HG03159 (cell line): ENCODE measurements around the gene TRMU.

ENCODE experiments used
- ATAC-seq: cut with Tn5 transposase; IDR thresholded peaks from one replicate; pipeline ENCODE4 v1.9.1; 2021; ENCODE audit warnings: mild to moderate bottlenecking, moderate library complexity; ENCODE audit not compliant: unreplicated experiment

Gene TRMU

DNA sequence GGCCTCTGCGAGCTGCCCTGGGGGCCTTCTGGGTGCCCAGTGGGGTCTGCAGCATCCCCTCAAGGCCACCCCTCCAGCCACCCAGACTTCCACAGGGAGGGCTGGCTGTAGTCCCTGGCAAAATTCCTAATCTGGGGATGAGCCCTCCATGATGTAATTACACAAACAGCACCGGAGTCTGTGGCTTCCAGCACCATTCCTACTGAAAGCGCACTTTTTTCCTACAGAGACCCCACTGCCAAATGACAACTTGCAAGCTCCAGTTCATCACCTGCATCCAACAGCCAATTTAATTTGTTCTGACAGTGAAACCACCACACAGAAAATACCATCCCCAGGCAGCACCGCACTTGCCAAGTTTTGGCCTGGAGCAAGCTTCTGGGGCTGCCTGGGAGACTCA lies 70.4 kb downstream of the TRMU start:
- ATAC-seq, result no peak

DNA sequence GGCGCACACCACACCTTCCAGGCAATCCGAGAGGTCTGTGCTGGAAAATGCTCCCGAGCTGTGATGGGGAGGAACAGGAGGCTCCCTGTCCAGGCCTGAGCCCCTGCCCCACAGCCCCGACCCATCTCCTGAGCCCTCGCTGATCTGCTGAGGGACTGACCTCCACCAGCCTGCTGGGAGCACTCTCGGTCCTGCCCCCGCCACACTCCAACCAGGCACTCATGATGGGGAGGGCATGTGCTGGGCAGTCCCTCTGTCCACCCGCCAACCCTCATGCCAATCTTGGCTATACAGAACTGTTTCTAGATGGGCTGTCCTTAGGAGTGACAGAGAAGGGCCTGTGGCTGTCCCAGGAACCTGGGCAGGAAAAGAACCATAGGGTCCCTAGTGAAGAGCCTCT lies 70.8 kb downstream of the TRMU start:
- no peak for ATAC-seq

DNA sequence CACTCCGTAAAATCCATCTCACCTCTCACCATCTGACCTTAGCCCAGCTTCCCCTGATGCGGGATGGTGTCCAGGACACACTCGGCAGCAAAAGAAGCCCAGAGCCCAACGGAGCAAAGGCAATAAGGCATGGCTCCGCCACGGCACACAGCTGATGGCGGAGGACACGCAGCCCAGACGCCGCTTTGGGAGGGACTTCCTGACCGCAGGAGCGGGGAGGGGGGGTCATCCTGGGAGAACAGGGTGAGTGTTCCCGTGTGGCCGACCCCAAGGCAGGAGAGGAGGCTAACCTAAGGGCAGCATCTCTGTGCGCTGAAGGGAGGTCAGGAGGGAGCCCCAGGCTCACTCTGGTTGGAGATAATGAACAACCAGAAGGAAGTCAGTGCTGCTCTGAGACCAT lies 71.3 kb downstream of the TRMU start:
- ATAC-seq, result no peak
